Measurements from ENCODE around the gene CDK1. TPM values are rescaled to one million over a fixed set of nuclear protein-coding genes. Genes with fewer than 3 reads are reported as not detected.
"Not testable (repeated sequence)": the region's sequence is repeated elsewhere in the genome, so short reads cannot be mapped to it uniquely, and the experiment has no call there.

CDK1 gene
- polyA plus RNA-seq, 1 donor (not counting 4 experiments of a cell fraction or from before 2014, with no cell fraction given), result 43.8 TPM

GRCh38 chr10:60827791-60828488 lies 49.7 kb downstream of the CDK1 start:
- Histone ChIP-seq H3K9ac (ENCODE audit: control insufficient read depth, extremely low read depth, insufficient read depth, low read length) (no peak overlapping the region), H3K27me3 (ENCODE audit: control insufficient read depth, extremely low read depth, insufficient read depth, low read length) (no peaks in the 10 kb centered on the region), H3K4me1 (ENCODE audit: control insufficient read depth, extremely low read depth, insufficient read depth, low read length) (peaks cover 8% of the 10 kb centered on the region), H3K4me2 (ENCODE audit: control insufficient read depth, extremely low read depth, insufficient read depth, low read depth, low read length) (peak overlapping the region; percentile 40), H3K4me3 (ENCODE audit: control insufficient read depth in 2 of 3, extremely low read depth in 1 of 3, insufficient read depth in 2 of 3, low read depth in 1 of 3, low read length in 3 of 3) (no peak overlapping the region), H3K9me3 (ENCODE audit: control insufficient read depth, low read depth, low read length) (no peaks in the 10 kb centered on the region), H2AFZ (ENCODE audit: control insufficient read depth, low read length) (peak overlapping the region; percentile 73), H4K20me1 (ENCODE audit: control insufficient read depth, extremely low read depth, insufficient read depth, low read length) (no peaks in the 10 kb centered on the region), H3K79me2 (ENCODE audit: control insufficient read depth, insufficient read depth, low read length) (no peaks in the 10 kb centered on the region), H3K36me3 (ENCODE audit: control insufficient read depth in 2 of 2, extremely low read depth in 1 of 2, insufficient read depth in 2 of 2, low read length in 2 of 2) (no peaks in the 10 kb centered on the region), H3K27ac (ENCODE audit: control insufficient read depth, insufficient read depth, low read length) (no peak overlapping the region), H3K9me1 (ENCODE audit: control insufficient read depth, extremely low read depth, insufficient read depth, low read length) (no peaks in the 10 kb centered on the region)
- no peak for TF ChIP-seq EZH2 (IDR thresholded peaks at IDR 0.05; ENCODE audit: low read length)
- TF ChIP-seq, protein P1, sequence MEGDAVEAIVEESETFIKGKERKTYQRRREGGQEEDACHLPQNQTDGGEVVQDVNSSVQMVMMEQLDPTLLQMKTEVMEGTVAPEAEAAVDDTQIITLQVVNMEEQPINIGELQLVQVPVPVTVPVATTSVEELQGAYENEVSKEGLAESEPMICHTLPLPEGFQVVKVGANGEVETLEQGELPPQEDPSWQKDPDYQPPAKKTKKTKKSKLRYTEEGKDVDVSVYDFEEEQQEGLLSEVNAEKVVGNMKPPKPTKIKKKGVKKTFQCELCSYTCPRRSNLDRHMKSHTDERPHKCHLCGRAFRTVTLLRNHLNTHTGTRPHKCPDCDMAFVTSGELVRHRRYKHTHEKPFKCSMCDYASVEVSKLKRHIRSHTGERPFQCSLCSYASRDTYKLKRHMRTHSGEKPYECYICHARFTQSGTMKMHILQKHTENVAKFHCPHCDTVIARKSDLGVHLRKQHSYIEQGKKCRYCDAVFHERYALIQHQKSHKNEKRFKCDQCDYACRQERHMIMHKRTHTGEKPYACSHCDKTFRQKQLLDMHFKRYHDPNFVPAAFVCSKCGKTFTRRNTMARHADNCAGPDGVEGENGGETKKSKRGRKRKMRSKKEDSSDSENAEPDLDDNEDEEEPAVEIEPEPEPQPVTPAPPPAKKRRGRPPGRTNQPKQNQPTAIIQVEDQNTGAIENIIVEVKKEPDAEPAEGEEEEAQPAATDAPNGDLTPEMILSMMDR (optimal IDR thresholded peaks at IDR 0.05 in 1 of 3, IDR thresholded peaks at IDR 0.05 in 1 of 3, conservative IDR thresholded peaks at IDR 0.05 in 1 of 3; ENCODE audit: extremely low read depth in 1 of 3, insufficient read depth in 2 of 3, low read length in 3 of 3), result no peak
- dilution Hi-C loops (cut with MboI; ENCODE audit: extremely low pct_ligation_motif_present, low sequenced_read_pairs), result no loop called here
- no peak for DNase-seq (ENCODE audit: low read depth, low spot score)
- FAIRE-seq, result peak; percentile 75

GRCh38 chr10:60828489-60828852 lies 50.2 kb downstream of the CDK1 start:
- Histone ChIP-seq H3K27ac (ENCODE audit: control insufficient read depth, insufficient read depth, low read length) (no peak overlapping the region), H3K4me2 (ENCODE audit: control insufficient read depth, extremely low read depth, insufficient read depth, low read depth, low read length) (peak overlapping the region; percentile 40), H3K79me2 (ENCODE audit: control insufficient read depth, insufficient read depth, low read length) (no peaks in the 10 kb centered on the region), H3K9me1 (ENCODE audit: control insufficient read depth, extremely low read depth, insufficient read depth, low read length) (no peaks in the 10 kb centered on the region), H3K27me3 (ENCODE audit: control insufficient read depth, extremely low read depth, insufficient read depth, low read length) (no peaks in the 10 kb centered on the region), H4K20me1 (ENCODE audit: control insufficient read depth, extremely low read depth, insufficient read depth, low read length) (no peaks in the 10 kb centered on the region), H3K9me3 (ENCODE audit: control insufficient read depth, low read depth, low read length) (no peaks in the 10 kb centered on the region), H3K4me3 (ENCODE audit: control insufficient read depth in 2 of 3, extremely low read depth in 1 of 3, insufficient read depth in 2 of 3, low read depth in 1 of 3, low read length in 3 of 3) (no peak overlapping the region), H3K4me1 (ENCODE audit: control insufficient read depth, extremely low read depth, insufficient read depth, low read length) (peaks cover 8% of the 10 kb centered on the region), H3K9ac (ENCODE audit: control insufficient read depth, extremely low read depth, insufficient read depth, low read length) (no peak overlapping the region), H3K36me3 (ENCODE audit: control insufficient read depth in 2 of 2, extremely low read depth in 1 of 2, insufficient read depth in 2 of 2, low read length in 2 of 2) (no peaks in the 10 kb centered on the region), H2AFZ (ENCODE audit: control insufficient read depth, low read length) (peak overlapping the region; percentile 73)
- DNase-seq (ENCODE audit: low read depth, low spot score), result no peak
- TF ChIP-seq, protein P1 (optimal IDR thresholded peaks at IDR 0.05 in 1 of 3, IDR thresholded peaks at IDR 0.05 in 1 of 3, conservative IDR thresholded peaks at IDR 0.05 in 1 of 3; ENCODE audit: extremely low read depth in 1 of 3, insufficient read depth in 2 of 3, low read length in 3 of 3), result no peak
- TF ChIP-seq EZH2 (IDR thresholded peaks at IDR 0.05; ENCODE audit: low read length), result no peak
- no peak for FAIRE-seq
- dilution Hi-C loops (cut with MboI; ENCODE audit: extremely low pct_ligation_motif_present, low sequenced_read_pairs), result no loop called here

GRCh38 chr10:60832136-60832535 lies 53.9 kb downstream of the CDK1 start:
- dilution Hi-C loops (cut with MboI; ENCODE audit: extremely low pct_ligation_motif_present, low sequenced_read_pairs); H4K20me1 ChIP-seq (ENCODE audit: control insufficient read depth, extremely low read depth, insufficient read depth, low read length); H3K4me1 ChIP-seq (ENCODE audit: control insufficient read depth, extremely low read depth, insufficient read depth, low read length); H3K4me2 ChIP-seq (ENCODE audit: control insufficient read depth, extremely low read depth, insufficient read depth, low read depth, low read length); H2AFZ ChIP-seq (ENCODE audit: control insufficient read depth, low read length); DNase-seq (ENCODE audit: low read depth, low spot score); H3K9ac ChIP-seq (ENCODE audit: control insufficient read depth, extremely low read depth, insufficient read depth, low read length); H3K79me2 ChIP-seq (ENCODE audit: control insufficient read depth, insufficient read depth, low read length); H3K27me3 ChIP-seq (ENCODE audit: control insufficient read depth, extremely low read depth, insufficient read depth, low read length); H3K36me3 ChIP-seq (ENCODE audit: control insufficient read depth in 2 of 2, extremely low read depth in 1 of 2, insufficient read depth in 2 of 2, low read length in 2 of 2); H3K9me3 ChIP-seq (ENCODE audit: control insufficient read depth, low read depth, low read length); H3K27ac ChIP-seq (ENCODE audit: control insufficient read depth, insufficient read depth, low read length); H3K4me3 ChIP-seq (ENCODE audit: control insufficient read depth in 2 of 3, extremely low read depth in 1 of 3, insufficient read depth in 2 of 3, low read depth in 1 of 3, low read length in 3 of 3); FAIRE-seq; H3K9me1 ChIP-seq (ENCODE audit: control insufficient read depth, extremely low read depth, insufficient read depth, low read length): not testable (repeated sequence)
